ENCODE data around the gene RASIP1. TPM values are rescaled to one million over a fixed set of nuclear protein-coding genes. Genes with fewer than 3 reads are reported as not detected.
"Not testable (repeated sequence)": the region's sequence is repeated elsewhere in the genome, so short reads cannot be mapped to it uniquely, and the experiment has no call there.

RASIP1 gene
- polyA plus RNA-seq, 3 donors = 15.7 to 20.8 (median 17.2) TPM

- no peak for DNase-seq
These were observed 27.2 kb downstream of the RASIP1 start for GRCh38 chr19:48713041-48713863.

GRCh38 chr19:48711106-48711662, 29.2 kb downstream of the RASIP1 start:
- DNase-seq = no peak

- DNase-seq = no peak
These were observed 31.9 kb downstream of the RASIP1 start for GRCh38 chr19:48708471-48708870.

GRCh38 chr19:48705431-48705830, 35.0 kb downstream of the RASIP1 start:
- DNase-seq = no peak

GRCh38 chr19:48703316-48703715, 37.1 kb downstream of the RASIP1 start:
- no peak for DNase-seq

GRCh38 chr19:48702701-48703100, 37.7 kb downstream of the RASIP1 start:
- no peak for DNase-seq

GRCh38 chr19:48698046-48698445, 42.4 kb downstream of the RASIP1 start:
- no peak for DNase-seq

GRCh38 chr19:48696353-48697010, 43.9 kb downstream of the RASIP1 start:
- DNase-seq = no peak

GRCh38 chr19:48695743-48696352, 44.6 kb downstream of the RASIP1 start, which contains the start of gene FUT2:
TSS of gene FUT2 (plus strand) at chr19:48695971. CDS start at chr19:48702957, 6,986 bp downstream.
- DNase-seq = no peak

GRCh38 chr19:48693629-48694028, 46.8 kb downstream of the RASIP1 start:
- DNase-seq = not testable (repeated sequence)

GRCh38 chr19:48689449-48689848, 51.0 kb downstream of the RASIP1 start:
- no peak for DNase-seq

- DNase-seq = no peak
These were observed 52.6 kb downstream of the RASIP1 start for GRCh38 chr19:48687776-48688175.

GRCh38 chr19:48686637-48687036, 53.8 kb downstream of the RASIP1 start:
- DNase-seq = not testable (repeated sequence)

- DNase-seq = no peak
These were observed 54.3 kb downstream of the RASIP1 start for GRCh38 chr19:48686088-48686487.

- no peak for DNase-seq
These were observed 54.8 kb downstream of the RASIP1 start for GRCh38 chr19:48685583-48685982.

GRCh38 chr19:48683349-48683748, 57.1 kb downstream of the RASIP1 start:
- DNase-seq = peak; percentile 54

GRCh38 chr19:48681127-48681470, 59.3 kb downstream of the RASIP1 start:
- no peak for DNase-seq

GRCh38 chr19:48680436-48681126, 59.8 kb downstream of the RASIP1 start:
- DNase-seq = no peak

GRCh38 chr19:48680006-48680405, 60.4 kb downstream of the RASIP1 start:
- not testable (repeated sequence) for DNase-seq

GRCh38 chr19:48678201-48678600, 62.2 kb downstream of the RASIP1 start:
- no peak for DNase-seq

GRCh38 chr19:48676887-48677286, 63.5 kb downstream of the RASIP1 start:
- no peak for DNase-seq

GRCh38 chr19:48676487-48676886, 63.9 kb downstream of the RASIP1 start:
- no peak for DNase-seq
